ENCODE results near the gene GDF7. TPM values are rescaled to one million over a fixed set of nuclear protein-coding genes. Genes with fewer than 3 reads are reported as not detected.

GDF7 gene
- 1 to 10 TPM in 5 of 6 experiments, under 1 TPM in 1; 0.95 to 5.0 (median 2.9) TPM for total RNA-seq
- long read RNA-seq = 0 reads

- H3K9me3 ChIP-seq = no peaks in the 10 kb centered on the region
- WGBS (ENCODE audit: insufficient coverage, low coverage, low lambda C conversion rate, missing lambda C conversion rate) = 1% methylated on average over 33 of the region's 86 CpGs
- peak within 1 kb of the TSS; percentile 53 to 61 (median 59) for H3K4me3 ChIP-seq
- DNase-seq = peak; percentile 82 to 91 (median 86)
- H3K27me3 ChIP-seq = no peaks in the 10 kb centered on the region
- peaks cover 0 to 11% (median 3%) of the 10 kb centered on the region in 4 donors for H3K4me1 ChIP-seq
- ATAC-seq = peak; percentile 64 to 89 (median 80)
- intact Hi-C loops (cut with DNase I) = loop anchor here (10.0 kb wide), 2 partner anchors 88 to 298 kb away; no protein-coding TSS in a partner anchor
- peak within 1 kb of the TSS; percentile 62 to 77 (median 67) for H3K27ac ChIP-seq
- TF ChIP-seq POLR2A (IDR thresholded peaks at IDR 0.05) (no peak), CTCF (IDR thresholded peaks at IDR 0.05) (peak in 3 of 4 donors; percentile 45 to 46 (median 46))
- peaks cover 0 to 1% (median 0%) of the 10 kb centered on the region in 4 donors for H3K36me3 ChIP-seq
Observed at GRCh38 chr2:20666304-20667150, at the start of gene GDF7. Gene GDF7, plus strand, starts transcription at chr2:20667144. Its CDS starts 96 bp downstream, at chr2:20667240.

GRCh38 chr2:20617892-20618467 is 49.0 kb upstream of the GDF7 start:
- H3K27me3 ChIP-seq = no peaks in the 10 kb centered on the region
- H3K4me3 ChIP-seq = no peak overlapping the region
- peak; percentile 47 to 81 (median 56) for TF ChIP-seq CTCF (IDR thresholded peaks at IDR 0.05)
- TF ChIP-seq POLR2A (IDR thresholded peaks at IDR 0.05) = peak; percentile 55
- WGBS (ENCODE audit: insufficient coverage, low coverage, low lambda C conversion rate, missing lambda C conversion rate) = 0% methylated on average over 1 of the region's 14 CpGs
- peak overlapping the region; percentile 88 to 94 (median 90) for H3K27ac ChIP-seq
- peaks cover 0 to 51% (median 28%) of the 10 kb centered on the region in 4 donors for H3K4me1 ChIP-seq
- H3K9me3 ChIP-seq = no peaks in the 10 kb centered on the region
- intact Hi-C loops (cut with DNase I) = no loop called here
- peaks cover 0 to 14% (median under 1%) of the 10 kb centered on the region in 4 donors for H3K36me3 ChIP-seq
- DNase-seq (peak; percentile 97 to 99 (median 98)), ATAC-seq (peak; percentile 82 to 90 (median 88))

GRCh38 chr2:20618468-20618885 is 48.5 kb upstream of the GDF7 start:
- intact Hi-C loops (cut with DNase I) = no loop called here
- TF ChIP-seq CTCF (IDR thresholded peaks at IDR 0.05) (no peak), POLR2A (IDR thresholded peaks at IDR 0.05) (no peak)
- no peaks in the 10 kb centered on the region for H3K27me3 ChIP-seq
- ATAC-seq (peak; percentile 0 to 10 (median 4)), DNase-seq (peak in 1 of 3 donors; percentile 25)
- no peaks in the 10 kb centered on the region for H3K9me3 ChIP-seq
- H3K36me3 ChIP-seq = peaks cover 0 to 19% (median under 1%) of the 10 kb centered on the region in 4 donors
- WGBS (ENCODE audit: insufficient coverage, low coverage, low lambda C conversion rate, missing lambda C conversion rate) = no CpG with 5 or more reads among the region's 10 CpGs
- peak overlapping the region; percentile 88 to 94 (median 90) for H3K27ac ChIP-seq
- H3K4me1 ChIP-seq = peaks cover 0 to 51% (median 28%) of the 10 kb centered on the region in 4 donors
- H3K4me3 ChIP-seq = no peak overlapping the region

- Histone ChIP-seq H3K27me3 (no peaks in the 10 kb centered on the region), H3K36me3 (peaks cover 0 to 24% (median under 1%) of the 10 kb centered on the region in 4 donors), H3K4me1 (peaks cover 0 to 49% (median 28%) of the 10 kb centered on the region in 4 donors), H3K9me3 (no peaks in the 10 kb centered on the region), H3K4me3 (no peak overlapping the region), H3K27ac (peak overlapping the region; percentile 88 to 94 (median 90))
- 94% methylated on average over 5 of the region's 15 CpGs for WGBS (ENCODE audit: insufficient coverage, low coverage, low lambda C conversion rate, missing lambda C conversion rate)
- intact Hi-C loops (cut with DNase I) = no loop called here
- DNase-seq (peak in 2 of 3 donors; percentile 47 to 54), ATAC-seq (no peak)
- TF ChIP-seq POLR2A (IDR thresholded peaks at IDR 0.05) (no peak), CTCF (IDR thresholded peaks at IDR 0.05) (no peak)
Observed at GRCh38 chr2:20618886-20619521, 47.9 kb upstream of the GDF7 start.

Measured in right lobe of liver (tissue), 6 donors.